BE2C (cell line): ENCODE measurements around the gene TRMO.
A peak's percentile ranks its signal among the peaks of the same experiment; 100 is the strongest.

ENCODE experiments used
- DNase-seq: peaks from one replicate; pipeline ENCODE4 v3.0.0-alpha.2; 2020
- H3K27me3 ChIP-seq: fragments of 250-450 bp; sonication (Bioruptor Pico); 2 replicates; pipeline ENCODE4 v1.5.1; 2020; ENCODE audit warnings: mild to moderate bottlenecking
- H3K36me3 ChIP-seq: fragments of 250-450 bp; sonication (Bioruptor Pico); 2 replicates; pipeline ENCODE4 v1.5.1; 2020; ENCODE audit warnings: mild to moderate bottlenecking
- H3K4me1 ChIP-seq: fragments of 250-450 bp; sonication (Bioruptor Pico); 2 replicates; pipeline ENCODE4 v1.5.1; 2020
- H3K4me3 ChIP-seq: 2 replicates; pipeline ENCODE4 v1.5.1; 2011; ENCODE audit warnings: low read depth, low read length
- H3K9me3 ChIP-seq: fragments of 250-450 bp; sonication (Bioruptor Pico); 2 replicates; pipeline ENCODE4 v1.5.1; 2020
- CTCF ChIP-seq: IDR thresholded peaks from 2 replicates; pipeline ENCODE4 v1.5.1; 2012; ENCODE audit warnings: mild to moderate bottlenecking, low read depth, low read length

Gene TRMO

DNA sequence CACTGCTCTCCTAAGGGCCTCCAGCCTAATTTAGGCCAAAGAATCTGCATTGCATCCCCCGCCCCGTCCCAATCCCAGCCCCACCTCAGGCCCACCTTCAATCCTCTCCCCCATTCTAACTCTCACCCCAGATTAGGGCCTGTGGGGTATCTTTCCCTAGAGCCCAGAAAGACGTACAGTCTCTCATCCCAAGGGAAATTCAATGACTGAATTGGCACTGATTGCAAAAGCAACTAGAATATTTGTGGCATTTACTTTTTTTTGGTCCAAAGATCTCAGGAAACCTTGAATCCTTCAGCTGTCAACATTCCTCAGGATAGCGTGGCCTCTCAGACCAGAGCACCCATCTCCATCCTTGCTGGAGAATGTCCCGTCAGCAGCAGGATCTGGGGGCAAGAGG is 30.6 kb downstream of the TRMO start:
- H3K9me3 ChIP-seq = no peaks in the 10 kb centered on the region
- H3K36me3 ChIP-seq = no peaks in the 10 kb centered on the region
- no peak for DNase-seq
- H3K27me3 ChIP-seq = peaks cover 22% of the 10 kb centered on the region
- TF ChIP-seq CTCF = no peak
- no peaks in the 10 kb centered on the region for H3K4me1 ChIP-seq
- H3K4me3 ChIP-seq = no peak overlapping the region

GRCh38 chr9:97889941-97890887 is 32.1 kb downstream of the TRMO start:
- Histone ChIP-seq H3K27me3 (peaks cover 25% of the 10 kb centered on the region), H3K9me3 (no peaks in the 10 kb centered on the region), H3K36me3 (no peaks in the 10 kb centered on the region), H3K4me1 (no peaks in the 10 kb centered on the region), H3K4me3 (no peak overlapping the region)
- peak; percentile 83 for TF ChIP-seq CTCF
- peak; percentile 51 for DNase-seq

GRCh38 chr9:97880336-97880735 is 42.0 kb downstream of the TRMO start:
- H3K36me3 ChIP-seq = no peaks in the 10 kb centered on the region
- no peaks in the 10 kb centered on the region for H3K9me3 ChIP-seq
- H3K27me3 ChIP-seq = peaks cover 38% of the 10 kb centered on the region
- H3K4me1 ChIP-seq = no peaks in the 10 kb centered on the region
- DNase-seq = no peak
- no peak overlapping the region for H3K4me3 ChIP-seq
- no peak for TF ChIP-seq CTCF

DNA sequence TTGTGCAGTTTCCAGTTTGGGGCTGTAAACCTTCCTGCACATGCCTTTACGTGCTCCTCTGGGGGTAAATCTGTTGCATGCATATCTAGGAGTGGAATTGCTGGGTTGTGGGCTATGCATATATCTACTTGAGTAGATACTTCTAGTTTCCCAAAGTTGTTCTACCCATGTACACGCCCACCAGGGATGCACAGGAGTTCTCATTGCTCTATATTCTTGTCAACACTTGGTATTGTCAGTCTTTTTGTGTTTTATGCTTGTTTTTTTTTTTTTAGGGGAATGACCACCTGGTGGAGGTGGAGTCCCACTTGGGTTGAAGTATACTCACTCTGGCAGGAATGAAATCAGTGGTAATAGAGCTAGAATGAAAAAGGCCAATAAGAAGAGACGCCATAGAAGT is 46.2 kb downstream of the TRMO start:
- Histone ChIP-seq H3K4me1 (no peaks in the 10 kb centered on the region), H3K4me3 (no peak overlapping the region), H3K9me3 (no peaks in the 10 kb centered on the region), H3K27me3 (peaks cover 5% of the 10 kb centered on the region), H3K36me3 (no peaks in the 10 kb centered on the region)
- DNase-seq = no peak
- TF ChIP-seq CTCF = no peak

GRCh38 chr9:97875111-97875510 is 47.2 kb downstream of the TRMO start:
- no peaks in the 10 kb centered on the region for H3K36me3 ChIP-seq
- no peaks in the 10 kb centered on the region for H3K9me3 ChIP-seq
- no peak overlapping the region for H3K4me3 ChIP-seq
- no peaks in the 10 kb centered on the region for H3K4me1 ChIP-seq
- no peak for DNase-seq
- H3K27me3 ChIP-seq = no peaks in the 10 kb centered on the region; the same call in none of the 2 replicates
- TF ChIP-seq CTCF = no peak

GRCh38 chr9:97874624-97875023 is 47.7 kb downstream of the TRMO start:
- Histone ChIP-seq H3K4me1 (no peaks in the 10 kb centered on the region), H3K4me3 (no peak overlapping the region), H3K36me3 (no peaks in the 10 kb centered on the region), H3K27me3 (no peaks in the 10 kb centered on the region; the same call in 1 of the 2 replicates), H3K9me3 (no peaks in the 10 kb centered on the region)
- no peak for DNase-seq
- TF ChIP-seq CTCF = no peak
